DND-41 (cell line): ENCODE results near the gene PLAGL1.
"Not testable (repeated sequence)": the region's sequence is repeated elsewhere in the genome, so short reads cannot be mapped to it uniquely, and the experiment has no call there.

Source experiments
- CTCF ChIP-seq: IDR thresholded peaks from 2 replicates; pipeline ENCODE4 v1.5.1; 2012; ENCODE audit warnings: borderline replicate concordance, low read length, moderate library complexity, mild to moderate bottlenecking; ENCODE audit not compliant: poor library complexity, severe bottlenecking; ENCODE audit errors: extremely low read depth
- EZH2 ChIP-seq: IDR thresholded peaks from 3 replicates; pipeline ENCODE4 v1.6.1; 2012; ENCODE audit warnings: borderline replicate concordance, low read depth, mild to moderate bottlenecking, moderate library complexity, low read length, inconsistent platforms; ENCODE audit not compliant: severe bottlenecking

- TF ChIP-seq EZH2, CTCF: not testable (repeated sequence)
These were observed 36.9 kb upstream of the PLAGL1 start for GRCh38 chr6:144044989-144045388.
